Measurements from ENCODE around the gene FKRP.

The FKRP gene

DNA sequence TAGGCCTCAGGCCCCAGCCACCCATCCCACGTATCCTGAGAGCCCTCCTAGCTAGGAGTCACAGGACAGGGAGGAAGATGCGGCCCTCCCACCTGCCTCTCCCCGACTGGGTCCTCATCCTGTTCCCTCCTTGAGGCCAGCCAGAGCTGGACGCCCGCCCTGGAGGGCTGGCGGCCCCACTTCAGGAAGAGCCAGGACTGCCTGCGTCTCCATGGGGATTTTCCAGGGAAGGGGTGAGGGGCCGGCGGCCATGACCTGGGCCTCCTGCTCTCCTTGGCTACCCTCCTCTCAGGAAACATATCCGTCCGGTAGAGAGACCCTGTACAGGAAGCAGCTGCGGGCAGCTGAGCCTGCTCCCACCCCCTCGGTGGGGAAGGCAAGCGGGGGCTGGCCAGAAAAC, 17.6 kb upstream of the FKRP start:
- no peak for DNase-seq (ENCODE audit: low read depth)
- H3K4me3 ChIP-seq (ENCODE audit: low read depth, low read length) = no peak overlapping the region
- no peak for TF ChIP-seq CTCF (IDR thresholded peaks at IDR 0.05; ENCODE audit: low read depth, low read length, missing control alignments)

- TF ChIP-seq CTCF (IDR thresholded peaks at IDR 0.05; ENCODE audit: low read depth, low read length, missing control alignments) = peak; percentile 96
- no peak for DNase-seq (ENCODE audit: low read depth)
- H3K4me3 ChIP-seq (ENCODE audit: low read depth, low read length) = no peak overlapping the region
Observed at GRCh38 chr19:46728693-46729339, 17.0 kb upstream of the FKRP start.

GRCh38 chr19:46729696-46730095, 16.2 kb upstream of the FKRP start:
- no peak for DNase-seq (ENCODE audit: low read depth)
- no peak for TF ChIP-seq CTCF (IDR thresholded peaks at IDR 0.05; ENCODE audit: low read depth, low read length, missing control alignments)

DNA sequence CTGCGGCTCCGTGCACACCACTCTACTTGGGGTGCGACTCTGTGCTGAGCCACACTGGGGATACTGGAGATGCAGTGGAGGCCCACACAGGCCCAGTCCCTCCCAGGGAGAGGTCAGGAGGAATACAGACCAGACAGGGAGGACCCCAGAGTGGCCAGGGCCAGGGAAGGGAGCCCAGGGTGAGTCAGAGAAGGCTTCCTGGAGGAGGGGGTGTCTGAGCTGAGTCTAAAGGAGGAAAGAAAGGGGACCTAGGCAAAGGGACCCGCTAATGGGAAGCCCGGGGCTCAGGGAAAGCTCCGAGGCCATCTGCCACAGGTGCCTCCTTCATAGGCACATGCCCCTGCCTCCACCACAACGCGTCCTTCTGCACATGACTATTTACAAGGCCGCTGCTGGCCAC, 15.7 kb upstream of the FKRP start:
- no peak for DNase-seq (ENCODE audit: low read depth)
- H3K4me3 ChIP-seq (ENCODE audit: low read depth, low read length) = no peak overlapping the region
- no peak for TF ChIP-seq CTCF (IDR thresholded peaks at IDR 0.05; ENCODE audit: low read depth, low read length, missing control alignments)

More at GRCh38 chr19:46729696-46730095, 16.2 kb upstream of the FKRP start:
- no peak overlapping the region for H3K4me3 ChIP-seq (ENCODE audit: low read depth, low read length)

DNA sequence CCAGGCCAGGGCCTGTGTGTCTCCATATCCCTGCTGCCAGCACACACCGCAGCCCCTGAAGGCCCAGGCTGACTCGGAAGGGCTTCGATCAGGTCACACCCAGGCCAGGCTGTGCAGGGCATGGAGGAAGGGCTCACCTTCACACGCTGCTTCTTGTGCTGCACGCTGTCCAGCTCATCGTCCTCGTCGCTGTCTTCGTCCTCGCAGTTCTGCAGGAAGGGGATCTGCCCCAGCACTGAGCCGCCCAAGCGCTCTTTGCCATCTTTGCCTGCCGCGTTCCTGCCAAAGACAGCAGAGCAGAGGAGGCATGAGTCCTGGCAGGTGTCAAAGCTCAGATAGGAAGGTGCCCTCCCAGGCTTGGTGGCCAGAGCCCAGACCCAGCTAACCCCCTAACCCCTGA, 15.3 kb upstream of the FKRP start:
- DNase-seq (ENCODE audit: low read depth) = no peak
- H3K4me3 ChIP-seq (ENCODE audit: low read depth, low read length) = no peak overlapping the region
- TF ChIP-seq CTCF (IDR thresholded peaks at IDR 0.05; ENCODE audit: low read depth, low read length, missing control alignments) = no peak

DNA sequence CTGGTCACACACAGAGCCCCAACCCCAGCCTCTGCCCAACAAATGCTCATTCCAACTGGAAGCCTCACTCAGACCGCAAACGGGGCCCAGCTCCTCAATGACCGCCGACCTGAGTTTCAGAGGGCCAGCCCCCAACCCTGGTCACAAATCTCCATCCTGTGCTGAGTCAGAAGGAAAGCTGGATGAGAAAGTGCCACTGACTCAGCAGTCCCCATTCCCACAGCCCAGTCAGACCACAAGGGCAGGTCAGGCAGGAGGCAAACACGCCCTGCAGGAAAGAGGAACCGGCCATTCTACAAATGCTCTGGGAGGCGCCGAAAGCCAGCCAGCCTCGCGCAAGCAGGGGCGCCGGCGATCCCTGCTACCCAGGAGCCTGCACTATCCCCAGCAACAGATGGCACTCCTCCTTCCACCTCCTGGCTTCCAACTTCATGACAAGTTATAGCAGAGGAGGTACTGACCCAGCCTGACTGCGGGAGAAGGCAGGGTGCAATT, 14.8 kb upstream of the FKRP start:
- no peak overlapping the region for H3K4me3 ChIP-seq (ENCODE audit: low read depth, low read length)
- no peak for DNase-seq (ENCODE audit: low read depth)
- no peak for TF ChIP-seq CTCF (IDR thresholded peaks at IDR 0.05; ENCODE audit: low read depth, low read length, missing control alignments)

- DNase-seq (ENCODE audit: low read depth) = no peak
- no peak for TF ChIP-seq CTCF (IDR thresholded peaks at IDR 0.05; ENCODE audit: low read depth, low read length, missing control alignments)
- H3K4me3 ChIP-seq (ENCODE audit: low read depth, low read length) = no peak overlapping the region
Observed at GRCh38 chr19:46731584-46731983, 14.3 kb upstream of the FKRP start.

All from GM12864 (cell line).